Measurements from ENCODE around the gene POU6F2. TPM values are rescaled to one million over a fixed set of nuclear protein-coding genes. Genes with fewer than 3 reads are reported as not detected.

The POU6F2 gene
- total RNA-seq, 6 experiments from 2014 or later, result 0.12 to 2.1 (median 0.64) TPM; not detected in 2

DNA sequence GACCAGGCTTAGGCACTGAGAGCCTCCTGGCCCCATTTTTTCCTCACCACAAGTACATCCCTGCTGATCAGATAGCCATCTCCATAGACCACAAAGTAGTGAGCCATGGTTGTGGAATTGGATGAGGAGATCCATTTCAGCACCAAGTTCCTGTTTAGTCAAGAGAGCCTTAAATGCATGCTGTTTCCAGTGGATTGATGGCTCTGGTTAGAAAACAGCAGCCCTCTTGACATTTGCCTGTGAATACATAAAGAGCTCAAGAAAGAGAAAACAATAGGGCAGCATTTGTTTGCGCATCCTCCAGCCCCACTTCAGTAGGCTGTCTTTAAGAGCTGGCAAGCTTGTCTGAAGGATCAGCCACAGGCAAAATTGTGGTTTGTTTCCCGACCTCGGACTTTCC lies 251.2 kb downstream of the POU6F2 start:
- Histone ChIP-seq H3K36me3 (no peaks in the 10 kb centered on the region), H3K27ac (no peak overlapping the region), H3K4me1 (no peaks in the 10 kb centered on the region), H3K4me3 (no peak overlapping the region), H3K9me3 (no peaks in the 10 kb centered on the region), H3K27me3 (no peaks in the 10 kb centered on the region)
- 0% methylated on average over 2 of the region's 3 CpGs for WGBS (ENCODE audit: insufficient coverage, low coverage, low lambda C conversion rate, missing lambda C conversion rate)
- DNase-seq (no peak), ATAC-seq (no peak)
- intact Hi-C loops (cut with DNase I), result no loop called here
- TF ChIP-seq CTCF (IDR thresholded peaks at IDR 0.05) (no peak), POLR2A (IDR thresholded peaks at IDR 0.05) (no peak)

DNA sequence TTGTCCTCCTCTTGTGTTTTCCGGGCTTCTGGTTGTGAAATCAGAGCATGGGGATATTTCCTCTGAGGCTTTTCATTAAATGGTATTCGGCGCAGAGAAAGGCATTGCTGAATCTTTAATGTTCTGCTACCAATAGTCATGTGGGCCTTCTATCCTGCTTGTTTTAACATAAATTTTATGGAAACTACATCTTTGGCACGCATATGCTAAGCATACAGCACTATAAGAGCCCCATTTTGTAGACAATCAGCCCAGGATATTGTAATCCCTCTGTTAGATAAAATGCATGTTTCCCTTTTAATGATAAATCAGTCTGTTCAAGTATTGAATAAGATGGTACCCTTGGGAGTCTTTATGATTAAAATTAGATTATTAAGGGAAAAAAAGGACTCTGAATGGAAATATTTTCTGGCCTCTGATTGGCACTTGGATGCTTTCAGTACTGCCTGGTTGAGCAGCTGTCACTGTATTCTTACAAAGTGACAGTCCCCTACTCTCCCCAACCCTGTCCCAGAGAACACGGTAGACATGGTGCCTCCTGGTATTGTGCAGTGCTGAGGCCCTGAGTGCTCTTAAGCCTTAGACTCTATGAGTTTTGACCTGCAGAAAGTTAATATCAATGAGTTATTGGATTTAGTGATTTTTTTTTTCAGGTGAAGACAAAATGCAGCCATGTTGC lies 256.3 kb downstream of the POU6F2 start:
- DNase-seq (no peak), ATAC-seq (no peak)
- no peak overlapping the region for H3K4me3 ChIP-seq
- H3K27ac ChIP-seq, result no peak overlapping the region
- H3K9me3 ChIP-seq, result no peaks in the 10 kb centered on the region
- H3K4me1 ChIP-seq, result no peaks in the 10 kb centered on the region
- TF ChIP-seq CTCF (IDR thresholded peaks at IDR 0.05) (no peak), POLR2A (IDR thresholded peaks at IDR 0.05) (no peak)
- no peaks in the 10 kb centered on the region for H3K36me3 ChIP-seq
- H3K27me3 ChIP-seq, result no peaks in the 10 kb centered on the region
- intact Hi-C loops (cut with DNase I), result no loop called here
- whole genome bisulfite sequencing (ENCODE audit: insufficient coverage, low coverage, low lambda C conversion rate, missing lambda C conversion rate), result 78% methylated on average over 5 of the region's 5 CpGs

DNA sequence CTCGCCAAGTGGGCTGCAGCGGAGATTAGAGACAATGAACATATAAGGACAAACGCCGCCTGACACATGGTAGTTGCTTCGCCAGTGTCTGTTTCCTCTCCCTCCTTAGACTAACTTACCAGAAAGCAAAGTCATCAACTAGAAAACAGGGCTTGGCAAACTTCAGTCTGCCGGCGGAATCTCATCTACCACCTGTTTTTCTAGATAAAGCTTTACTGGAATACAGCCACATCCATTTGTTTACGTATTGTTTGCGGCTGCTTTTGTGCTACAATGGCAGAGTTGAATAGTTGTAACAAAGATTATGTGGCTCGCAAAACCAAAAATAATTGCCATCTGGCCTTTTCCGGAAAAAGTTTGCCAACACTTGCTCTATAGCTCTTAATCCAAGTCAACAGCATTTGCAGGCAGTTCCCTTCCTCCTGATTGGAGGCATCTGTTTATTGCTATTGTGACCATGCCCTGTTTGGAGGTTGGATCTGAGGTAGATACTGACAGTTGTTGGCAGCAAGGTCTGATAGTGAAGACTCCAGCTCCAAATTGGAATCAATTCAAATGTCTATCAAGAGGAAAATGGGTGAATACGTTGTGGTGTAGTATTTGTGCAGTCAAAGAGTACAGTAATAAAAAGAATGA lies 260.6 kb downstream of the POU6F2 start:
- Histone ChIP-seq H3K27ac (no peak overlapping the region), H3K9me3 (no peaks in the 10 kb centered on the region), H3K36me3 (no peaks in the 10 kb centered on the region), H3K27me3 (no peaks in the 10 kb centered on the region), H3K4me3 (no peak overlapping the region), H3K4me1 (no peaks in the 10 kb centered on the region)
- TF ChIP-seq CTCF (IDR thresholded peaks at IDR 0.05) (no peak), POLR2A (IDR thresholded peaks at IDR 0.05) (no peak)
- WGBS (ENCODE audit: insufficient coverage, low coverage, low lambda C conversion rate, missing lambda C conversion rate), result 69% methylated on average over 9 of the region's 12 CpGs
- ATAC-seq, result no peak
- no peak for DNase-seq
- intact Hi-C loops (cut with DNase I), result no loop called here

DNA sequence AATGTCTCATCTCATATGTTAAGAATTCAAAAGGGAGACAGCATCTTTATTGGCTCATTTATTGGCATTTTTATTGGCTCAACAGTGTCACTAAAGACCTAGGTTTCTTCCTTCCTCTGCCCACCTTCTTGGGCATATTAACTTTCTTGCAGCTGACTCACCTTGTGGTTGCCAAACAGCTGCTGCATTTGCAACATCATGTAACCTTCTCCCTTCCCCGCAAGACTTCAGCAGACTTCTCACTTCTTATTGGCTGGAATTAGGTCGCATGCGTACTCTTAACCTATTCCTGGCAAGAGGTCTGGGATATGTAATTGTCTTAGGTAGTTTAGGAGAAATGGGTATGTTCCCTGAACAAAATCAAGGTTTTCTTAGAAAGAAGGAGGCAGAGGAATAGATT lies 263.2 kb downstream of the POU6F2 start:
- H3K4me1 ChIP-seq, result no peaks in the 10 kb centered on the region
- DNase-seq (no peak), ATAC-seq (no peak)
- no peak for TF ChIP-seq CTCF (IDR thresholded peaks at IDR 0.05)
- no peak for TF ChIP-seq POLR2A (IDR thresholded peaks at IDR 0.05)
- intact Hi-C loops (cut with DNase I), result no loop called here
- no peaks in the 10 kb centered on the region for H3K9me3 ChIP-seq
- H3K36me3 ChIP-seq, result no peaks in the 10 kb centered on the region
- H3K27ac ChIP-seq, result no peak overlapping the region
- 60% methylated on average over 3 of the region's 3 CpGs for WGBS (ENCODE audit: insufficient coverage, low coverage, low lambda C conversion rate, missing lambda C conversion rate)
- no peaks in the 10 kb centered on the region for H3K27me3 ChIP-seq
- H3K4me3 ChIP-seq, result no peak overlapping the region

All from right lobe of liver (tissue), 6 donors.